HUES64 (cell line): ENCODE data around the gene BLOC1S1.

Experiments
- H3K27ac ChIP-seq: 2 replicates; pipeline ENCODE4 v1.7.0; 2013; ENCODE audit warnings: low read depth, low read length, inconsistent platforms
- H3K27me3 ChIP-seq: 2 replicates; pipeline ENCODE4 v1.6.1; 2013; ENCODE audit warnings: mild to moderate bottlenecking, low read length; ENCODE audit not compliant: insufficient read depth
- H3K36me3 ChIP-seq: 2 replicates; pipeline ENCODE4 v1.6.1; 2013; ENCODE audit warnings: mild to moderate bottlenecking, low read length; ENCODE audit not compliant: insufficient read depth
- H3K4me1 ChIP-seq: 2 replicates; pipeline ENCODE4 v1.6.1; 2013; ENCODE audit warnings: mild to moderate bottlenecking, low read length, moderate library complexity; ENCODE audit not compliant: insufficient read depth
- H3K4me3 ChIP-seq: 2 replicates; pipeline ENCODE4 v1.5.1; 2013; ENCODE audit warnings: mild to moderate bottlenecking, low read length, moderate library complexity
- H3K9ac ChIP-seq: 2 replicates; pipeline ENCODE4 v1.6.1; 2013; ENCODE audit warnings: mild to moderate bottlenecking, low read depth, low read length
- H3K9me3 ChIP-seq: 2 replicates; pipeline ENCODE4 v1.6.1; 2013; ENCODE audit warnings: low read depth, low read length; ENCODE audit not compliant: insufficient read depth
- WGBS: fragments of 150-250, 120-280 bp; methylation state at CpG from one replicate; pipeline ENCODE4 v1.1.7; 2013; ENCODE audit warnings: missing lambda C conversion rate; 5-methylcytosine and 5-hydroxymethylcytosine counted together

Gene BLOC1S1

GRCh38 chr12:55729819-55730818, 14.3 kb downstream of the BLOC1S1 start:
- 19% methylated on average over 19 of the region's 19 CpGs for WGBS
- H3K9ac ChIP-seq = peak overlapping the region; percentile 72
- peak overlapping the region; percentile 69 for H3K4me3 ChIP-seq
- H3K9me3 ChIP-seq = no peaks in the 10 kb centered on the region
- H3K27me3 ChIP-seq = no peaks in the 10 kb centered on the region
- peaks cover 14% of the 10 kb centered on the region; the same call in 1 of the 2 replicates for H3K4me1 ChIP-seq
- H3K36me3 ChIP-seq = peaks cover 17% of the 10 kb centered on the region
- H3K27ac ChIP-seq = peak overlapping the region; percentile 98; the same call in 1 of the 2 replicates

DNA sequence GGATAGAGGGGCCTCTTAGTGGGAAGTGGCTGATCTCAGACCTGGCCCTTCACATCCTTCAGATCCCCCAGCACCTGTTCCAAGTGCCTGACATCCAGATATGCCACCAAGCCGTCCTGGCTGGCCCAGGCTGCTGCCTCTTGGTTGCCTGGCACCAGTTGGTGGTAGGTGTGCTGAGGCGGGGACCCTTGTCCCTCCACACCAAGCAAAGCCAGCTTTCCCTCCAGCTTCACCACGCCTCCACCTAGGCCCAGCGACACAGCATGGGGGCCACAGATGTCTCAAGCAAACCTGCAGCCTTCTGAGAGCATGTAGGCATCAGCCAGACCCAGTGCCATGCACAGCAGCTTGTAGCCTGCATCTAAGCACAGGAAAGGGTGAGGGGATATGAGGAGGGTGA, 16.4 kb downstream of the BLOC1S1 start:
- 85% methylated on average over 4 of the region's 4 CpGs for WGBS
- Histone ChIP-seq H3K27ac (no peak overlapping the region), H3K9ac (no peak overlapping the region), H3K9me3 (no peaks in the 10 kb centered on the region), H3K4me1 (peaks cover 11% of the 10 kb centered on the region; the same call in 1 of the 2 replicates), H3K27me3 (no peaks in the 10 kb centered on the region), H3K36me3 (no peaks in the 10 kb centered on the region), H3K4me3 (no peak overlapping the region)

DNA sequence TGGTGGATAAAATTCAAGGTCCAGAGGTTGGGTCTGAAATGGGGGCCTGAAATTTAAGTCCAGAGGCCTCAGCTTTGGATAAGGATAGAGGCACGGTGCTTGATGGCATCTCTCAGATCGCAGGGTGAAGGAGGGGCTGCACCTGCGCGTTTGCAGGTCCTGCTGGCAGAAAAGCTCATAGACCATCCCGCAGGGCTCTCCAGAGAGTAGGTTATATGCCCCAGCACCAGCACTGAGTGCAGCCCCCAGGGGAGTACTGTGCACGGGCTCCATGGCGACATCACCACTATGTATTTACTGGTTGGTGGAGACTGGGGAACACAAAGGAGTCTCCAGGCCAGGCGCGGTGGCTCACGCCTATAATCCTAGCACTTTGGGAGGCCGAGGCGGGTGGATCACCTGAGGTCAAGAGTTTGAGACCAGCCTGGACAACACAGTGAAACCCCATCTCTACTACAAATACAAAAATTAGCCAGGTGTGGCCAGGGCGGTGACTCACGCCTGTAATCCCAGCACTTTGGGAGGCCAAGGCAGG, 17.2 kb downstream of the BLOC1S1 start:
- H3K9me3 ChIP-seq = no peaks in the 10 kb centered on the region
- H3K4me1 ChIP-seq = peaks cover 12% of the 10 kb centered on the region; the same call in 1 of the 2 replicates
- no peaks in the 10 kb centered on the region for H3K36me3 ChIP-seq
- WGBS = 91% methylated on average over 14 of the region's 14 CpGs
- H3K9ac ChIP-seq = no peak overlapping the region
- H3K27ac ChIP-seq = no peak overlapping the region
- no peaks in the 10 kb centered on the region for H3K27me3 ChIP-seq
- no peak overlapping the region for H3K4me3 ChIP-seq

DNA sequence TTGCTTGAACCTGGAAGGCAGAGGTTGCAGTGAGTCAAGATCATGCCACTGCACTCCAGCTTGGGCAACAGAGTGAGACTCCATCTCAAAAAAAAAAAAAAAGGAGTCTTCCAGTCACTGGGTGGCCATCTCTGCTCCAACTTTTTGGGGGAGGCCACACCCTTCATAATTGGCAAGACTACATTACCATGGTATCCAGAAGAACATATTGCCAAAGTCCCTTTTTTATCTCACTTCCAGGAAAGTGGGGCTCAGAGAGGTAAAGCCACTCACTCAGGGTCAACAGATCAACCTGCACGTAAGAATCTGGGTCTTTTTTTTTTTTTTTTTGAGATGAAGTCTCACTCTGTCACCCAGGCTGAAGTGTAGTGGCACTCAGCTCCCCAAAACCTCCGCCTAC, 18.0 kb downstream of the BLOC1S1 start:
- H3K27me3 ChIP-seq = no peaks in the 10 kb centered on the region
- WGBS = 87% methylated on average over 2 of the region's 2 CpGs
- H3K9ac ChIP-seq = no peak overlapping the region
- no peaks in the 10 kb centered on the region for H3K9me3 ChIP-seq
- no peak overlapping the region for H3K27ac ChIP-seq
- H3K36me3 ChIP-seq = no peaks in the 10 kb centered on the region
- peaks cover 12% of the 10 kb centered on the region; the same call in 1 of the 2 replicates for H3K4me1 ChIP-seq
- no peak overlapping the region for H3K4me3 ChIP-seq

- Histone ChIP-seq H3K36me3 (no peaks in the 10 kb centered on the region), H3K27me3 (no peaks in the 10 kb centered on the region), H3K9ac (no peak overlapping the region), H3K4me3 (no peak overlapping the region), H3K9me3 (no peaks in the 10 kb centered on the region), H3K27ac (no peak overlapping the region), H3K4me1 (peaks cover 12% of the 10 kb centered on the region; the same call in 1 of the 2 replicates)
- WGBS = 91% methylated on average over 3 of the region's 3 CpGs
Measured at GRCh38 chr12:55734595-55734994, 18.7 kb downstream of the BLOC1S1 start.

- Histone ChIP-seq H3K27ac (no peak overlapping the region), H3K27me3 (no peaks in the 10 kb centered on the region), H3K36me3 (no peaks in the 10 kb centered on the region), H3K9ac (no peak overlapping the region), H3K9me3 (no peaks in the 10 kb centered on the region), H3K4me1 (peaks cover 5% of the 10 kb centered on the region; the same call in 1 of the 2 replicates), H3K4me3 (no peak overlapping the region)
- WGBS = 90% methylated on average over 3 of the region's 3 CpGs
Measured at GRCh38 chr12:55736076-55736475, 20.2 kb downstream of the BLOC1S1 start.

GRCh38 chr12:55736780-55737580, 21.1 kb downstream of the BLOC1S1 start:
- Histone ChIP-seq H3K27ac (no peak overlapping the region), H3K4me3 (peak overlapping the region; percentile 66; the same call in 1 of the 2 replicates), H3K27me3 (no peaks in the 10 kb centered on the region), H3K9me3 (no peaks in the 10 kb centered on the region), H3K9ac (no peak overlapping the region), H3K4me1 (peaks cover 9% of the 10 kb centered on the region), H3K36me3 (no peaks in the 10 kb centered on the region)
- WGBS = 47% methylated on average over 6 of the region's 6 CpGs

DNA sequence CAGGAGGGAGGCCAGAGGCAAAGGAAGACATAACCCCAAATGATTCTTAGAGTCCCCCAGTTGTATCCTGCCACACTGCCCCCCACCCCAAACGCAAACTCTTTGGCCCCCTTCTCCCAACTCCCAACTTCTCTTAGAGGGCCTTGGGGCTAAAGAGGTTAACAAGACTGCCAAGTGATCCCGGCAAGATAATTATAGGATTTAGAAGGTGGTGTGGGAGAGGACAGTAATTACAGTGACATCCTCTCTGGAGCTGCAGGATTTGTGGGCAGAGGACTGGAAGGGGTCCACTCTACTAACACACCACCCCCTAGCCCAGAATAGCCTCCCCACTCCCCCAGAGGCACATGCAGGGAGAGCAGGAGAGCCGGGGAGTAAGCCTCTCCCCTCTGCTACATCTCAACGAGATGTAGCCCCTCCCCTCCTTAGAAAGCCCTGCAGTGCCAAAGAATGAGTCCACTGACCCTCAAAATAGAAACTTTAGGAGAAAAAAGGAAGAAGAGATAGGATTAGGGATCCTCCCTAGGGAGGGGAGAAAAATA, 21.8 kb downstream of the BLOC1S1 start:
- no peaks in the 10 kb centered on the region for H3K27me3 ChIP-seq
- WGBS = 18% methylated on average over 4 of the region's 4 CpGs
- peak overlapping the region; percentile 70 for H3K27ac ChIP-seq
- no peaks in the 10 kb centered on the region for H3K9me3 ChIP-seq
- peak overlapping the region; percentile 43 for H3K9ac ChIP-seq
- peaks cover 12% of the 10 kb centered on the region for H3K4me1 ChIP-seq
- peak overlapping the region; percentile 66 for H3K4me3 ChIP-seq
- no peaks in the 10 kb centered on the region for H3K36me3 ChIP-seq

GRCh38 chr12:55738123-55739024, 22.5 kb downstream of the BLOC1S1 start:
- WGBS = 4% methylated on average over 12 of the region's 14 CpGs

GRCh38 chr12:55739025-55739378, 23.2 kb downstream of the BLOC1S1 start:
- peaks cover 12% of the 10 kb centered on the region for H3K4me1 ChIP-seq
- H3K4me3 ChIP-seq = no peak overlapping the region; the same call in 1 of the 2 replicates
- H3K27ac ChIP-seq = no peak overlapping the region
- H3K27me3 ChIP-seq = no peaks in the 10 kb centered on the region
- WGBS = 94% methylated on average over 1 of the region's 2 CpGs
- no peaks in the 10 kb centered on the region for H3K9me3 ChIP-seq
- no peak overlapping the region for H3K9ac ChIP-seq
- H3K36me3 ChIP-seq = no peaks in the 10 kb centered on the region

More at GRCh38 chr12:55738123-55739024, 22.5 kb downstream of the BLOC1S1 start:
- H3K4me1 ChIP-seq = peaks cover 12% of the 10 kb centered on the region
- H3K27me3 ChIP-seq = no peaks in the 10 kb centered on the region
- H3K4me3 ChIP-seq = peak overlapping the region; percentile 66
- H3K36me3 ChIP-seq = no peaks in the 10 kb centered on the region
- peak overlapping the region; percentile 70 for H3K27ac ChIP-seq
- H3K9ac ChIP-seq = peak overlapping the region; percentile 43
- H3K9me3 ChIP-seq = no peaks in the 10 kb centered on the region
